ENCODE data around the gene ZNF787.
"Not testable (repeated sequence)": the region's sequence is repeated elsewhere in the genome, so short reads cannot be mapped to it uniquely, and the experiment has no call there.

The ZNF787 gene

GRCh38 chr19:56105090-56105701, 15.9 kb downstream of the ZNF787 start:
- peak; percentile 24 for DNase-seq (ENCODE audit: low read depth)

- DNase-seq (ENCODE audit: low read depth) = no peak
These were observed 16.7 kb downstream of the ZNF787 start for GRCh38 chr19:56104423-56104822.

DNA sequence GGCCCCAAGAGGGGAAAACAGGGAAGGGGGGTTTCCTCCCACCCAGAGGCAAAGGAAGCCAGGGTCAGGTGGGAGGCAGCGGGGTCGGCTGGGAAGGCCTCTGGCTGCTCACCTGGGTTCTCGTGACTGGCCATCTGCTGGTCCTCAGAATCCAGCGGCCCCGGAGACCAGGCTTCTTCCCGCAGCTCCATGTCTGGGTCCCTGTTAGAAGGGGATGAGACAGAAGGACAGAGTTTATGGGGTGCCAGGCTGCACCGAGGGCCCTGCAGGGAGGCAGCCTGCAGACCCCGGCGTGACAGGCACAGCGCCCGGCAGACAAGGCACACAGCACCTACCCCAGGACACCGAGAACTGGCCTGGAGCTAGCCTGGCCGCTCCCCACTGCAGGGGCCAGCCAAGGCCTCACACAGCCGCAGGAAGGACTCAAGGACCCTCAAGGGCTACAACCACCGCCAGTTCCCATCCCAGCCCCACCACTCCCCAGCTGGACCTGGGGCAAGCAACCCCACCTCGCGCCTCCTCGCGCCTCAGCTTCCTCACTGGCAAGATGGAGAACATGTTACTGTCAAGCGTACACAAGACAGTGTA, 18.0 kb downstream of the ZNF787 start:
- DNase-seq (ENCODE audit: low read depth) = no peak

- DNase-seq (ENCODE audit: low read depth) = no peak
These were observed 19.2 kb downstream of the ZNF787 start for GRCh38 chr19:56101746-56102535.

GRCh38 chr19:56101095-56101494, 20.0 kb downstream of the ZNF787 start:
- DNase-seq (ENCODE audit: low read depth) = no peak

- DNase-seq (ENCODE audit: low read depth) = no peak
These were observed 21.2 kb downstream of the ZNF787 start for GRCh38 chr19:56099638-56100539.

- no peak for DNase-seq (ENCODE audit: low read depth)
These were observed 22.1 kb downstream of the ZNF787 start for GRCh38 chr19:56098731-56099568.

DNA sequence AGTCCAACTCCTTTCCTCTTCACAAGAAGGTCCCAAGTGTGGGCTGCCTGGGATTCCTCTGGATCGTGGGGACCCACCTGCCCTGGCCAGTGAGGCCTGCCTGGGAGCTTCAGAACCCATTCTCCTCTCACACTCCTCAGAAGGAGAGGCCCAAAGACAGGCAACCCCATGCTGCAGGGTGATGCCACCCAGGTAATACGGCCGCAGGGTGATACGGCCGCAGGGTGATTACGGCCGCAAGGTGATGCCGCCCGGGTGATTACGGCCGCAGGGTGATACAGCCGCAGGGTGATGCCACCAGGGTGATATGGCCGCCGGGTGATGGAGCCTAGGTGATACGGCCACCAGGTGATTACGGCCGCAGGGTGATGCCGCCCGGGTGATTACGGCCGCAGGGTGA, 22.9 kb downstream of the ZNF787 start:
- DNase-seq (ENCODE audit: low read depth) = not testable (repeated sequence)

- DNase-seq (ENCODE audit: low read depth) = no peak
These were observed 23.3 kb downstream of the ZNF787 start for GRCh38 chr19:56097776-56098175.

DNA sequence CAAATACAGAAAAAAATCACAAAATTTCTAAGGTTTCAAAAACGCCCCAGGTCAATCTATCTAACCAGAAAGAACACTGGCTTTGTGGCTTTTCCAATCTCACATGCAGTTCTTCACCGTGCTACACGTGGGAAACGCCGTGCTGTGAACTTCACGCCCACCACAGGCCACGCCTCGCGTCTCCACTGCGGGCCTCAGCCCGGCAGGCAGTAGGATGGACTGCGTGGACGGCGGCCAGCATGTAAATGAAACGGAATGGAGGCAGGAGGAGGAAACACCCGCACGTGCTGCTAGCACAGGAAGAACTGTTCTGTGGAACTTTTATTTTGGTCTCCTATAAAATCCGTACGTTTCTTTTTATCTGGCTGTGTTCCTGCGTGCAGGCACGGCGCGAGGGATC, 23.8 kb downstream of the ZNF787 start:
- DNase-seq (ENCODE audit: low read depth) = no peak

DNA sequence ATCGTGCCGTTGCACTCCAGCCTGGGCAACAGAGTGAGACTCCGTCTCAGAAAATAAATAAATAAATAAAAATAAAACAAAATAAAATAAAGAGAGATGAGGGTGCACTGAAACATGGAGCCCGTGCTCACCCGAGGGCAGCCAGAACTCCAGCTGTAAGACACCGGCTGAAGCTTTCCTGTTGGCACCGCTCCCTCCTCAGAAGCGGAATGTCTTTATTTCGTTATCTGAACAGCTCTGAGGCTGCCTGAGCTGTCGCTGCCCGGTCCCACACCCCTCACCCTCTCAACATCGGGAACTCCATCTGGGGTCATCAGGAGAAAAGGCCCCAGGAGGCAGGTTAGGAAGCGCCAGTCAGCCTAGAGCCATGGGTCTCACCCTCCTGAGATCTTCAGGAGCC, 24.4 kb downstream of the ZNF787 start:
- no peak for DNase-seq (ENCODE audit: low read depth)

GRCh38 chr19:56094449-56094848, 26.6 kb downstream of the ZNF787 start:
- DNase-seq (ENCODE audit: low read depth) = no peak

DNA sequence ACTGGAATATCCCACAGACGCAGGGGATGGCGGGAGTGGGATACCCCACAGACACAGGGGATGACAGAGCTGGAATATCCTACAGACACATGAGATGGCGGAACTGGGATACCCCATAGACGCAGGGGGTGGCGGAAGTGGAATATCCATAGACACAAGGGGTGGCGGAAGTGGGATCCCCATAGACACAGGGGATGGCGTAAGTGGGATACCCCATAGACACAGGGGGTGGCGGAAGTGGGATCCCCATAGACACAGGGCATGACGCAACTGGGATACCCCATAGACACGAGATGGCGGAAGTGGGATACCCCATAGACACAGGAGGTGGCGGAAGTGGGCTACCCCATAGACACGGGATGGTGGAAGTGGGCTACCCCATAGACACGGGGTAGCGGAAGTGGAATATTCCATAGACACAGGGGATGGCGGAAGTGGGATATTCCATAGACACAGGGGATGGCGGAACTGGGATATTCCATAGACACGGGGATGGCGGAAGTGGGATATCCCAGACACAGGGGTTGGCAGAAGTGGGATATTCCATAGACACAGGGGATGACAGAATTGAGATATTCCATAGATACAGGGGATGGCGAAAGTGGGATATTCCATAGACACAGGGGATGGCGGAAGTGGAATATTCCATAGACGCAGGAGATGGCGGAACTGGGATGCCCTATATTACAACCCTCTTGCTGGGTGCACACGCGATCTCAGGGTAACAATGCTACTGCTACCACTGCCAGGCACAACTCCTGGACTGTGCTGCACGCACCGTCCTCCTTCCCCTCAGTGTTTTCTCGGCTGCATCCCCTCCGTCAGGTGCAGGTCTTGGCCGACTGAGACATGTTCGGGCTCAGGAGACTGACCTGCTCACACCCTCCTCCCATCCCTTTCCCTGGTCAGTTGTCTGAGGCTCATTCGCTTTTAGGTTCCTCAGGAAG, 28.1 kb downstream of the ZNF787 start:
- no peak for DNase-seq (ENCODE audit: low read depth)

DNA sequence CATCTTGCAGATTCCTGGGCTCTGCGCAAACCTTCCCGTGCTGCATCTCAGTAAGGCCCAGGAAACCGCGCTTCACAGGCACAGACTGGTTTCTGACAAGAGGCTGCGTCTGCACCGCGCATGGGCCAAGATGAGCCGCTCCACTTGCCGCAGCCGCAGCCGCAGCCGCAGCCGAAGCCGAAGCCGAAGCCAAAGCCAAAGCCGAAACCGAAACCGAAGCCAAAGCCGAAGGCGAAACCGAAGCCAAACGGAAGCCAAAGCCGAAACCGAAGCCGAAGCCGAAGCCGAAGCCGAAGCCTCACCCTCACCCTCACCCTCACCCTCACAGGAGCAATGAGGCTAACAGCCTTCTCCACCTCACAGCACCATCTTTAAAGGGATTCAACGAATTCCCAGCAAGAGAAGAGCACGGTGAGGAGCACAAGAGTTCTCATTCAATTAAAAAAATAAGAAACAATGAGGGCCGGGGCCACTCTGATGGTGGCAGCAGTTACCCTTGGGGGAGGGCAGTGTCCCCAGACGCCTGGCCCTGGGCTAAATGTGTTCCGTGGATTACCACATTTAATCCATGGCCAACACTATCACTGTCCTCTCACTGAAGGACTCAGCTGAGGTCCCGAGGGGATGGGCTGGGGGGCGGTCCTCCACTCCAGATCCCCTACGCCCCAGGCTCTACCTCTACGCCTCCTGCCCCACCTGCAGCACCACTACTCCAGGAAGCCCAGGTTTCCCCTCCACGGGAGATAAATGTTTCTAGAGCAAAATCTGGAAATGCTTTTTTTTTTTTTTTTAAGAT, 29.1 kb downstream of the ZNF787 start:
- no peak for DNase-seq (ENCODE audit: low read depth)

GRCh38 chr19:56091066-56091490, 30.0 kb downstream of the ZNF787 start:
- no peak for DNase-seq (ENCODE audit: low read depth)

DNA sequence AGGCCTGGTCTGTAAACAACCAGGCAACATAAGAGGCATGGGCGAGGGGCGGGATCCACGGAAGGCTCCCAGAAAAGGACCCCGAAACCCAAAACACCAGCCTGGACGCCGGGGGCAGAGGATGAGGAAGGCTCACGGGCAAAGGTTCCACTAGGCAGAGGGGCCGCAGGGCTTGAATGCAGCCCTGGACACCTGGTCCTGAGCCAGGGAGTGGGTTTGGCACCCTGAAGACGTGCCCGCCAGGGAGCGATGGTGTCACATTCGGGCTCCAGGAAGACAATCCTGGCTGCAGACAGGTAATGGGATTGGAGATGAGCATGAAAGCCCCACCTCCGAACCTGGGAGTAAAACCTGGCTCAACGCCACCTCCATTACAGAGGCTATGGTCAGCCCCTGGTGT, 31.8 kb downstream of the ZNF787 start:
- no peak for DNase-seq (ENCODE audit: low read depth)

- no peak for DNase-seq (ENCODE audit: low read depth)
These were observed 32.4 kb downstream of the ZNF787 start for GRCh38 chr19:56088497-56089215.

- DNase-seq (ENCODE audit: low read depth) = no peak
These were observed 33.2 kb downstream of the ZNF787 start for GRCh38 chr19:56087647-56088496.

Measured in activated T-helper 1 cell treated with Interleukin-2 at 50 U/mL for 16 hours (primary cell).